Nephron (organoid): ENCODE data around the gene NAT14.
A peak's percentile ranks its signal among the peaks of the same experiment; 100 is the strongest.

ENCODE experiments used
- H3K27ac Mint-ChIP-seq, 3 experiments: 2 replicates each; pipeline ENCODE4 v1.8.0; 2020; ENCODE audit warnings: mixed read lengths in 3 of 3, mild to moderate bottlenecking in 2 of 3, moderate library complexity in 1 of 3
- H3K27me3 Mint-ChIP-seq: 2 replicates; pipeline ENCODE4 v1.8.0; 2021; ENCODE audit warnings: low read depth, mild to moderate bottlenecking, moderate library complexity, mixed read lengths
- H3K36me3 Mint-ChIP-seq: 2 replicates; pipeline ENCODE4 v1.8.0; 2020; ENCODE audit warnings: low read depth, mixed read lengths
- H3K4me1 Mint-ChIP-seq: 2 replicates; pipeline ENCODE4 v1.8.0; 2020; ENCODE audit warnings: mixed read lengths
- H3K4me3 Mint-ChIP-seq, 3 experiments: 2 replicates each; pipeline ENCODE4 v1.8.0; 2020; ENCODE audit warnings: mild to moderate bottlenecking in 3 of 3, mixed read lengths in 3 of 3, moderate library complexity in 2 of 3
- H3K9me3 Mint-ChIP-seq: 2 replicates; pipeline ENCODE4 v1.8.0; 2020; ENCODE audit warnings: mixed read lengths
- TF ChIP-seq, protein P1 (sequence below), 3 experiments: fragments of 200-600 bp; sonication (generic); IDR thresholded peaks; one replicate each; pipeline ENCODE4 v1.5.0; 2021; ENCODE audit warnings: antibody characterized with exemption in 3 of 3; ENCODE audit not compliant: unreplicated experiment in 3 of 3

Gene NAT14

GRCh38 chr19:55481794-55482155, 3.2 kb upstream of the NAT14 start:
- Mint-ChIP-seq H3K27me3 (peaks cover 4% of the 10 kb centered on the region), H3K4me1 (peaks cover 42% of the 10 kb centered on the region), H3K9me3 (no peaks in the 10 kb centered on the region), H3K36me3 (peaks cover 5% of the 10 kb centered on the region), H3K27ac (no peak overlapping the region), H3K4me3 (no peak overlapping the region)
- TF ChIP-seq, protein P1, sequence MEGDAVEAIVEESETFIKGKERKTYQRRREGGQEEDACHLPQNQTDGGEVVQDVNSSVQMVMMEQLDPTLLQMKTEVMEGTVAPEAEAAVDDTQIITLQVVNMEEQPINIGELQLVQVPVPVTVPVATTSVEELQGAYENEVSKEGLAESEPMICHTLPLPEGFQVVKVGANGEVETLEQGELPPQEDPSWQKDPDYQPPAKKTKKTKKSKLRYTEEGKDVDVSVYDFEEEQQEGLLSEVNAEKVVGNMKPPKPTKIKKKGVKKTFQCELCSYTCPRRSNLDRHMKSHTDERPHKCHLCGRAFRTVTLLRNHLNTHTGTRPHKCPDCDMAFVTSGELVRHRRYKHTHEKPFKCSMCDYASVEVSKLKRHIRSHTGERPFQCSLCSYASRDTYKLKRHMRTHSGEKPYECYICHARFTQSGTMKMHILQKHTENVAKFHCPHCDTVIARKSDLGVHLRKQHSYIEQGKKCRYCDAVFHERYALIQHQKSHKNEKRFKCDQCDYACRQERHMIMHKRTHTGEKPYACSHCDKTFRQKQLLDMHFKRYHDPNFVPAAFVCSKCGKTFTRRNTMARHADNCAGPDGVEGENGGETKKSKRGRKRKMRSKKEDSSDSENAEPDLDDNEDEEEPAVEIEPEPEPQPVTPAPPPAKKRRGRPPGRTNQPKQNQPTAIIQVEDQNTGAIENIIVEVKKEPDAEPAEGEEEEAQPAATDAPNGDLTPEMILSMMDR (IDR thresholded peaks at IDR 0.05; ENCODE audit: unreplicated experiment in 3 of 3): no peak

DNA sequence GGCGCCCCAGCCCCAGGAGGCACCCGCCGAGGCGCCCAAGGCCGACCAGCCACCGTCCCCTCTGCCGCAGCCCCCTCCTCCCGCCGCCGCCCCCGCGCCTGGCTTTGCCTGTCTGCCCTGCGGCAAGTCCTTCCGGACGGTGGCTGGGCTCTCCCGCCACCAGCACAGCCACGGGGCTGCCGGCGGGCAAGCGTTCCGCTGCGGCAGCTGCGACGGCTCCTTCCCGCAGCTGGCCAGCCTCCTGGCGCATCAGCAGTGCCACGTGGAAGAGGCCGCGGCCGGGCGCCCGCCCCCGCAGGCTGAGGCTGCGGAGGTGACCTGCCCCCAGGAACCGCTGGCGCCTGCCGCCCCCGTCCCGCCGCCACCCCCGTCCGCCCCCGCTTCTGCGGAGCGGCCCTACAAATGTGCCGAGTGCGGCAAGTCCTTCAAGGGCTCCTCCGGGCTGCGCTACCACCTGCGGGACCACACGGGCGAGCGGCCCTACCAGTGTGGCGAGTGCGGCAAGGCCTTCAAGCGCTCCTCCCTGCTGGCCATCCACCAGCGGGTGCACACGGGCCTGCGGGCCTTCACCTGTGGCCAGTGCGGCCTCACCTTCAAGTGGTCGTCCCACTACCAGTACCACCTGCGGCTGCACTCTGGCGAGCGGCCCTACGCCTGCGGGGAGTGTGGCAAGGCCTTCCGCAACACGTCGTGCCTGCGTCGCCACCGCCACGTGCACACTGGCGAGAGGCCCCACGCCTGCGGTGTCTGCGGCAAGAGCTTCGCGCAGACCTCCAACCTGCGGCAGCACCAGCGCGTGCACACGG, 2.6 kb upstream of the NAT14 start:
- Mint-ChIP-seq H3K4me1 (peaks cover 42% of the 10 kb centered on the region), H3K36me3 (peaks cover 5% of the 10 kb centered on the region), H3K4me3 (peak overlapping the region in 1 of 3 experiments; percentile 19), H3K9me3 (no peaks in the 10 kb centered on the region), H3K27ac (no peak overlapping the region), H3K27me3 (no peaks in the 10 kb centered on the region)
- TF ChIP-seq, protein P1 (IDR thresholded peaks at IDR 0.05; ENCODE audit: unreplicated experiment in 3 of 3): no peak

- H3K27me3 Mint-ChIP-seq: no peaks in the 10 kb centered on the region
- H3K9me3 Mint-ChIP-seq: no peaks in the 10 kb centered on the region
- H3K36me3 Mint-ChIP-seq: peaks cover 5% of the 10 kb centered on the region
- peaks cover 41% of the 10 kb centered on the region for H3K4me1 Mint-ChIP-seq
- peak overlapping the region in 1 of 3 experiments; percentile 23 for H3K4me3 Mint-ChIP-seq
- no peak overlapping the region for H3K27ac Mint-ChIP-seq
- TF ChIP-seq, protein P1 (IDR thresholded peaks at IDR 0.05; ENCODE audit: unreplicated experiment in 3 of 3): no peak
Observed at GRCh38 chr19:55482967-55483705, 1.9 kb upstream of the NAT14 start.

DNA sequence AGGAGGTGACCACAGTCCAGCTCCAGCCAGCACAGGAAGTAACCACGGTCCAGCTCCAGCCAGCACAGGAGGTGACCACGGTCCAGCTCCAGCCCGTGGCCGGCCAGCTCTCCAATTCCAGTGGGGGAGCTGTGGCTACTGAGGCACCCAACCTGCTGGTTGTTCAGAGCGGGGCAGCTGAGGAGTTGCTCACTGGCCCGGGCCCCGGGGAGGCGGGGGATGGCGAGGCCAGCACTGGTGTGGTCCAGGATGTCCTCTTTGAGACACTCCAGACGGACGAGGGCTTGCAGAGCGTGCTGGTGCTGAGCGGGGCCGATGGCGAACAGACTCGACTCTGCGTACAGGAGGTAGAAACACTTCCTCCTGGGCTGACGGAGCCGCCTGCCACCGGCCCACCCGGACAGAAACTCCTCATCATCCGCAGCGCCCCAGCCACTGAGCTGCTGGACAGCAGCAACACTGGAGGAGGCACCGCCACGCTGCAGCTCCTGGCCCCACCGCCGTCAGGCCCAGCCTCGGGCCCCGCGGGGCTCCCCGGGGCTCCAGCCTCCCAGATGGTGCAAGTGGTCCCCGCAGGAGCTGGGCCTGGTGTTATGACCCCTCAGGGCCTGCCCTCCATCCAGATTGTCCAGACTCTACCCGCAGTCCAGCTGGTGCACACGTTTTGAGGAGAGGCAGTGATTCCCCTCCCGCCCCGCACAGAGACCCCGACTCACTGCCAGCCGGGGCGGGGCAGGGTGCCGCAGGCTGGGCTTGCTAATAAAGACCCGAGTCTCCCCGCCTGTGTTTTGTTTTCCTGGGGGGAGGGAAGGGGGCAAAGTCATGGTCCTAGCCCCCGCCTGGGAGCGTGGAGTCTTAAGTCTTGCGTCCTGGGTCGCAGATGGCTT, 1.0 kb upstream of the NAT14 start:
- no peak overlapping the region for H3K27ac Mint-ChIP-seq
- peak overlapping the region; percentile 70 to 80 (median 78) for H3K4me3 Mint-ChIP-seq
- TF ChIP-seq, protein P1 (IDR thresholded peaks at IDR 0.05; ENCODE audit: unreplicated experiment in 3 of 3): no peak
- H3K9me3 Mint-ChIP-seq: no peaks in the 10 kb centered on the region
- peaks cover 5% of the 10 kb centered on the region for H3K36me3 Mint-ChIP-seq
- H3K27me3 Mint-ChIP-seq: no peaks in the 10 kb centered on the region
- H3K4me1 Mint-ChIP-seq: peaks cover 33% of the 10 kb centered on the region

- TF ChIP-seq, protein P1 (IDR thresholded peaks at IDR 0.05; ENCODE audit: unreplicated experiment in 3 of 3): no peak
- no peaks in the 10 kb centered on the region for H3K27me3 Mint-ChIP-seq
- H3K27ac Mint-ChIP-seq: peak overlapping the region; percentile 83 to 95 (median 87)
- peaks cover 22% of the 10 kb centered on the region for H3K4me1 Mint-ChIP-seq
- H3K9me3 Mint-ChIP-seq: no peaks in the 10 kb centered on the region
- no peaks in the 10 kb centered on the region for H3K36me3 Mint-ChIP-seq
- H3K4me3 Mint-ChIP-seq: peak overlapping the region; percentile 85 to 95 (median 92)
Observed at GRCh38 chr19:55485439-55486011, 537 bp downstream of the NAT14 start.
